Ascending aorta (tissue), 2 donors: ENCODE data around the gene CARS1. TPM values are rescaled to one million over a fixed set of nuclear protein-coding genes. Genes with fewer than 3 reads are reported as not detected.

Source experiments
- DNase-seq, 2 donors: peaks; one replicate each; pipeline ENCODE4 v3.0.0-alpha.2; 2019; ENCODE audit warnings: low spot score in 2 of 2
- H3K27ac ChIP-seq, 2 donors: fragments of 200-600 bp; sonication (generic); one replicate each; pipeline ENCODE4 v1.5.1; 2016 to 2017; ENCODE audit warnings: mild to moderate bottlenecking in 1 of 2
- H3K27me3 ChIP-seq: fragments of 200-600 bp; sonication (generic); one replicate; pipeline ENCODE4 v1.5.1; 2017
- H3K36me3 ChIP-seq, 2 donors: fragments of 200-600 bp; sonication (generic); one replicate each; pipeline ENCODE4 v1.5.1; 2016
- H3K4me1 ChIP-seq, 2 donors: fragments of 200-600 bp; sonication (generic); one replicate each; pipeline ENCODE4 v1.5.1; 2016 to 2017; ENCODE audit warnings: mild to moderate bottlenecking in 1 of 2
- H3K4me3 ChIP-seq, 2 donors: fragments of 200-600 bp; sonication (generic); one replicate each; pipeline ENCODE4 v1.5.1; 2016 to 2017; ENCODE audit warnings: mild to moderate bottlenecking in 1 of 2
- H3K9me3 ChIP-seq, 2 donors: fragments of 200-600 bp; sonication (generic); one replicate each; pipeline ENCODE4 v1.5.1; 2016
- intact Hi-C: fragments of 100-400 bp; cut with DNase I; formaldehyde crosslinking; loops from one replicate; pipeline ENCODE4 v1.15.1; 2023
- total RNA-seq: library from RNA; depleted of rRNA; stranded (reverse); fragments of >200 nt; gene quantifications from one replicate; pipeline ENCODE4 v1.1.0, GENCODE V29; 2016
- TF ChIP-seq, protein P1 (sequence below), 3 experiments: fragments of 200-600 bp in 2 of 3; fragments of 450-650 bp in 1 of 3; sonication (generic) in 2 of 3; IDR thresholded peaks; one replicate each; pipeline ENCODE4 v1.5.1; 2016 to 2019; ENCODE audit warnings: antibody characterized with exemption in 3 of 3, mild to moderate bottlenecking in 1 of 3, moderate library complexity in 1 of 3

Gene CARS1
- total RNA-seq, 1 donor from 2014 or later: 51.4 TPM

DNA sequence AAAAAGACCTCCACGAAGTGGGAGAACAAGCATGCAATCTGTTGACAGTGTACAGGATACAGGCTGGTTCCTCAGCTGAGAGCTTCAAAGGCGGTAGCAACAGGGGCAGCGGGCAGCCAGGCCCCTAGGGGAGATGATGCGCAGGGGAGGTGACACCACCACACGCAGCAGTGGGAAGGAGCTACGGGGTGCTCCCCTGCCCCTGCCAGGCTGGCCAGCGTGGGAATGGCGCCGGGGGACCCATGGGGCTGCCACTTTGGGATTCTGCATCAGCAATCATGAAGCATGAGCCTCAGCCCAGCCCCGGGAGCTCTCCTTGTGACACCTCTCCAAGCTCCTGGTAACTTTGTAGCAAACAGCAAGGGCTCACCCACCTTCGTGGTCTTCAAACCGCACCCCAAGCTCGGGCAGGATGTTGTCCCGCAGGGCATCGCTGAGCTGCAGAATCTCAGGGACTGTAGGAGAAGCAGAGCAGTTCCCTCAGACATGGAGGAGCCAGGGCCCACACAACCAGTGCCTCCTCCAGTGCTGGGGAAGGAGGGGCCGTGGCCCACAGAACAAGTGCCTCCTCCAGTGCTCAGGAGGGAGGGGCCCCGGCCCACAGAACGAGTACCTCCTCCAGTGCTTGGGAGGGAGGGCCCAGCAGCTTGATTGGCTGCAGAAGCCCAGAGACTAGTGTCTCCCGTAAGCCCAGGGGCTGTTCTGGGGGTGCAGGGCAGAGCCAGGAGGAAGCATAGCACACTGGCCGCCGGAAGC is 50.5 kb downstream of the CARS1 start:
- TF ChIP-seq, protein P1, sequence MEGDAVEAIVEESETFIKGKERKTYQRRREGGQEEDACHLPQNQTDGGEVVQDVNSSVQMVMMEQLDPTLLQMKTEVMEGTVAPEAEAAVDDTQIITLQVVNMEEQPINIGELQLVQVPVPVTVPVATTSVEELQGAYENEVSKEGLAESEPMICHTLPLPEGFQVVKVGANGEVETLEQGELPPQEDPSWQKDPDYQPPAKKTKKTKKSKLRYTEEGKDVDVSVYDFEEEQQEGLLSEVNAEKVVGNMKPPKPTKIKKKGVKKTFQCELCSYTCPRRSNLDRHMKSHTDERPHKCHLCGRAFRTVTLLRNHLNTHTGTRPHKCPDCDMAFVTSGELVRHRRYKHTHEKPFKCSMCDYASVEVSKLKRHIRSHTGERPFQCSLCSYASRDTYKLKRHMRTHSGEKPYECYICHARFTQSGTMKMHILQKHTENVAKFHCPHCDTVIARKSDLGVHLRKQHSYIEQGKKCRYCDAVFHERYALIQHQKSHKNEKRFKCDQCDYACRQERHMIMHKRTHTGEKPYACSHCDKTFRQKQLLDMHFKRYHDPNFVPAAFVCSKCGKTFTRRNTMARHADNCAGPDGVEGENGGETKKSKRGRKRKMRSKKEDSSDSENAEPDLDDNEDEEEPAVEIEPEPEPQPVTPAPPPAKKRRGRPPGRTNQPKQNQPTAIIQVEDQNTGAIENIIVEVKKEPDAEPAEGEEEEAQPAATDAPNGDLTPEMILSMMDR (IDR thresholded peaks at IDR 0.05): no peak
- DNase-seq: no peak
- Histone ChIP-seq H3K27me3 (no peaks in the 10 kb centered on the region), H3K27ac (no peak overlapping the region), H3K9me3 (no peaks in the 10 kb centered on the region), H3K36me3 (peaks cover 55 to 77% of the 10 kb centered on the region in 2 donors), H3K4me1 (peaks cover 0 to 5% of the 10 kb centered on the region in 2 donors), H3K4me3 (no peak overlapping the region)
- intact Hi-C loops: no loop called here

DNA sequence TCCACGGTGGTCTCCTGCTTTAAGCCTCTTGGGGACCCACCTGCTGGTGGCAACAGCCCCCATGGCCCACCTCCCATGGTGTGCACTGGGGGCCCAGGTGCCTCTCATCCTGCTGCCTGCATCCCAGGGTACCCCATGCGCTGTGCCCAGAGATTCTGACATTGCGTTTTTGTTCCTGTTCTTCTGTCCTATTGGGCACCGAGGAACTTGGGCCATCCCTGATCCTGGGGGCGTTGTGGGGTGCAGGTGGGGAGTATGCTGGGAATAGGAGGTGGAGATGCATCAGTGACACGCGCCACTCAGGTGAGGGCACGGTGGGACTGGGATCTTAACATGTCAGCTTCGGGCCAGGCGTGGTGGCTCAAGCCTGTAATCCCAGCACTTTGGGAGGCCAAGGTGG is 52.7 kb downstream of the CARS1 start:
- Histone ChIP-seq H3K4me1 (peaks cover 6 to 20% of the 10 kb centered on the region in 2 donors), H3K27me3 (no peaks in the 10 kb centered on the region), H3K4me3 (no peak overlapping the region), H3K27ac (no peak overlapping the region), H3K36me3 (peaks cover 44 to 67% of the 10 kb centered on the region in 2 donors), H3K9me3 (no peaks in the 10 kb centered on the region)
- TF ChIP-seq, protein P1 (IDR thresholded peaks at IDR 0.05): no peak
- intact Hi-C loops: no loop called here
- no peak for DNase-seq

DNA sequence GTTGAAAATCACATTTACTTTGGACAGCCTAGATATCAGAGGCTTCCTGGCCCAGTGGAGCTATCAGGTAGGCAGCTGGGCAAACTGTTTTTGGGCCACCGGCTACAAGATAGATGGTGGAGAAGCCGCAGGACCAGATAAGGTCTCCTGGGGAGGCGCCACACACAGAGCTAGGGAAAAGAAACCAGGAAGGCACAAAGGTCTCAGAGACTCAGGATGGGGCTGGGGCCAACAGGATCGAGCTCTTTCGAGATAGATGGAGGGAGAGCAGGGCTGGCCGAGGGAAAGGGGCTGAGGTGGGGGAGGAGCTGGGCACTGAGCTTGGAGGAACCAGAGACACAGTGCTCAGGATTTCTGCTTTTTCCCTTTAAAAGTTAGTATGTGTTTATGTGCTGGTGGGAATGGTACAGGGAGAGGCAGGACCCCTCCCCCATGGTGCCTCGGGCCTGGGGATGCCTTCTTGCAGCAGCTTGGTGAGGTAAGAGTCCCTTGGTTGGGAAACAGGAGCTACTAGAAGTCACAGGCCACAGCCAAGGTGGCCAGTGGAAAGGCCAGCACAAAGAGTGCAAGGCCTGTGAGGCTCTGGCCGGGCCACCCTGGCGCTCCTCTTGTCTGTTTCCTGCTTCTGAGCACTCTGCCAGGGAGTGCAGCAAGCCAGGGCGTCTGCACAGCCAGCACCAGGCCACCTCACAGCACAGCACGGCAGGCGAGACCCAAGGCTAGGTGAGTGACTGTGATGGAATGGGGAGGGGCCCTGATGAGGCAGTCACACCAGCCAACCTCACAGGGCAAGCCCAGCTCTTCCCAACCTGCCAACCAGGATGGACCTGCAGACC is 53.6 kb downstream of the CARS1 start:
- peaks cover 38 to 61% of the 10 kb centered on the region in 2 donors for H3K36me3 ChIP-seq
- TF ChIP-seq, protein P1 (IDR thresholded peaks at IDR 0.05): no peak
- no peak overlapping the region for H3K4me3 ChIP-seq
- H3K27ac ChIP-seq: no peak overlapping the region
- H3K4me1 ChIP-seq: peaks cover 6 to 20% of the 10 kb centered on the region in 2 donors
- no peaks in the 10 kb centered on the region for H3K9me3 ChIP-seq
- intact Hi-C loops: no loop called here
- H3K27me3 ChIP-seq: no peaks in the 10 kb centered on the region
- peak in 1 of 2 donors; percentile 53 for DNase-seq

DNA sequence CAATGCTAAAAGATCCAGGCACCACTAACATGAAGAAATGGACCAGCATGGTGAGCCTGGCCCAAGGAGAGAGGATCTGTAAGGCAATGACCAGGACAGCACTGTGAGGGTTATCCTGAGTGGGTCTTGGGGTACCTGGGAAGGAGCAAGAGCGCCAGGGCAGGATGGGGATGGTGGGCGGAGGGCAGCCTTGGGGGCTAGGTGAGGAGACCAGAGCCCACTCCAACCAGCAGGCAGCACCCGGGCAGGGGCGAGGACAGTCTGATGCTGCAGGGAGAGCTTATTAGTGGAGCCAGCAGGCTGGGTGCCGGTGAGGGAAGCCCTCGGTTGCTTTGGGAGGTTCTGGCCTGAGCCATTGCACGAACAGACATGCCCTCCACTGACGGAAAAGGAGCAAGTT is 54.4 kb downstream of the CARS1 start:
- Histone ChIP-seq H3K4me1 (peaks cover 6 to 20% of the 10 kb centered on the region in 2 donors), H3K9me3 (no peaks in the 10 kb centered on the region), H3K27ac (no peak overlapping the region), H3K36me3 (peaks cover 32 to 58% of the 10 kb centered on the region in 2 donors), H3K4me3 (no peak overlapping the region), H3K27me3 (no peaks in the 10 kb centered on the region)
- intact Hi-C loops: no loop called here
- DNase-seq: peak in 1 of 2 donors; percentile 52
- TF ChIP-seq, protein P1 (IDR thresholded peaks at IDR 0.05): no peak

DNA sequence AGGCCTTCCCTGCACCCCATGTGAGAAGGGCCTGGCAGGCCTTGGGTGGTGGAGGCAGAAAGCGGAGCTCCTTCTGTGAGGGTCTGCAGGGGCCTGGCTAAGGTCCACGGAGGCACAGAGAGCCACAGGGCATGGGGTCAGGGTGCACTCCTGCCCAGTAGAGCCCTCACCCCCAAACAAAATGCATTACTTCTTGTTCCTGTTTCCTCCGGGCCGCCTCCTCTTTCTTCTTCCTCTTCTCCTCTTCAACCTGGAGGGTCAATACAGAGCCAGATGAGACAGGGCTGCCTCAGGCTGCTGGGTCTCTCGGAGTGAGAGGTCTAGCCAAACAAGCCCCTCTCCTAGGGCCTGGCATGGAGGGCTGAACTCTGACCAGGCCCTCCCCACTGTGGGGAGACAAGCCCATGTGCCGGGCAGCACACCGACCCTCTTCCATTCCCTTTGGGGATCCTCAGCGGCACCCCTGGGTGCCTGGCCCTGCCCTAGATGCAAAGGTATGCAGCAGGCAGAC is 54.8 kb downstream of the CARS1 start:
- intact Hi-C loops: no loop called here
- TF ChIP-seq, protein P1 (IDR thresholded peaks at IDR 0.05): no peak
- H3K4me1 ChIP-seq: peaks cover 6 to 20% of the 10 kb centered on the region in 2 donors
- peak in 1 of 2 donors; percentile 34 for DNase-seq
- peaks cover 28 to 54% of the 10 kb centered on the region in 2 donors for H3K36me3 ChIP-seq
- H3K9me3 ChIP-seq: no peaks in the 10 kb centered on the region
- no peaks in the 10 kb centered on the region for H3K27me3 ChIP-seq
- peak overlapping the region in 1 of 2 donors; percentile 78 for H3K27ac ChIP-seq
- H3K4me3 ChIP-seq: no peak overlapping the region
